Bronchial epithelial cell (primary cell): ENCODE results near the gene CCR5. TPM values are rescaled to one million over a fixed set of nuclear protein-coding genes. Genes with fewer than 3 reads are reported as not detected.
A peak's percentile ranks its signal among the peaks of the same experiment; 100 is the strongest.
"Not testable (repeated sequence)": the region's sequence is repeated elsewhere in the genome, so short reads cannot be mapped to it uniquely, and the experiment has no call there.

ENCODE experiments used
- DNase-seq: peaks from one replicate; pipeline ENCODE4 v3.0.0-alpha.2; 2010; ENCODE audit warnings: low read depth
- FAIRE-seq: peaks from 2 replicates; lab custom pipeline; 2011; peaks lifted over from hg19 to GRCh38; lab: Jason Lieb, UNC
- H3K27me3 ChIP-seq: 2 replicates; pipeline ENCODE4 v1.5.1; 2011; ENCODE audit warnings: low read length; ENCODE audit not compliant: control insufficient read depth, insufficient read depth
- H3K36me3 ChIP-seq: 2 replicates; pipeline ENCODE4 v1.5.1; 2011; ENCODE audit warnings: low read length; ENCODE audit not compliant: control insufficient read depth, insufficient read depth
- H3K4me3 ChIP-seq: 2 replicates; pipeline ENCODE4 v1.5.1; 2011; ENCODE audit warnings: mild to moderate bottlenecking, low read depth, low read length, control low read depth
- CTCF ChIP-seq: IDR thresholded peaks from 2 replicates; pipeline ENCODE4 v1.5.1; 2011; ENCODE audit warnings: mild to moderate bottlenecking, moderate library complexity, low read length, control low read depth, inconsistent platforms; ENCODE audit not compliant: insufficient read depth, severe bottlenecking
- total RNA-seq: library from RNA; depleted of rRNA; stranded (reverse); fragments of >200 nt; gene quantifications from 2 replicates; pipeline ENCODE4 v1.2.1, GENCODE V29; 2014

The CCR5 gene
- total RNA-seq, 1 donor from 2014 or later = not detected

DNA sequence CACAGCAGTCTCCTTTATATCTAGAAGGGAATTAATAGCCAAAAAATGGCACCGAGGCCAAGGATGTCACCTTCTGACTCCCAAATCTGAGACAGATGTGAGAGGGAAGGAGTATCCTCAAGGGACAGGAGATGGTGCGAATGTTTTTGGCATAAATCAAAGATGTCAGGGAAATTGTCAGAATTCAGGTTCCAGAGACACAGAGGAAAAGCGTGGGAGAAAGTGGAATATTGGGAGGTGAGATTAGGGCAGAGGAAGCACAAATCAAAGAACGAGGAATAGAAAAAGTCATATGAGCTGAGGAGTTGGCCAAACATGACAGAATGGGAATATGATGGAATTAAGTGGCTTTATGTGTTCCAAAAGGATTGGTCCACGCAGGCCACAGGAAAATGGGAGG is 30.1 kb downstream of the CCR5 start:
- H3K27me3 ChIP-seq = no peaks in the 10 kb centered on the region
- no peak for FAIRE-seq
- no peak overlapping the region for H3K4me3 ChIP-seq
- no peak for DNase-seq
- TF ChIP-seq CTCF = no peak
- no peaks in the 10 kb centered on the region for H3K36me3 ChIP-seq

- Histone ChIP-seq H3K27me3 (no peaks in the 10 kb centered on the region), H3K4me3 (no peak overlapping the region), H3K36me3 (no peaks in the 10 kb centered on the region)
- FAIRE-seq (no peak), DNase-seq (no peak)
- no peak for TF ChIP-seq CTCF
These were observed 30.8 kb downstream of the CCR5 start for GRCh38 chr3:46401579-46401978.

DNA sequence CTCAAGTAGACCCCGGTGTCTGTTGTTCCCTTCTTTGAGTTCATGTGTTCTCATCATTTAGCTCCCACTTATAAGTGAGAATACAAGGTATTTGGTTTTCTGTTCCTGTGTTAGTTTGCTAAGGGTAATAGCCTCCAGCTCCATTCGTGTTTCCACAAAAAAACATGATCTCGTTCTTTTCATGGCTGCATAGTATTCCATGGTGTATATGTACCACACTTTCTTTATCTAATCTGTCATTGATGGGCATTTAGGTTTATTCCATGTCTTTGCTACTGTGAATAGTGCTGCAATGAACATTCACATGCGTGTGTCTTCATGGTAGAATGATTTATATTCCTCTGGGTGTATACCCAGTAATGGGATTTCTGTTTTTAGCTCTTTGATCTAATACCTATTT is 32.2 kb downstream of the CCR5 start:
- not testable (repeated sequence) for H3K36me3 ChIP-seq, H3K27me3 ChIP-seq, FAIRE-seq

DNA sequence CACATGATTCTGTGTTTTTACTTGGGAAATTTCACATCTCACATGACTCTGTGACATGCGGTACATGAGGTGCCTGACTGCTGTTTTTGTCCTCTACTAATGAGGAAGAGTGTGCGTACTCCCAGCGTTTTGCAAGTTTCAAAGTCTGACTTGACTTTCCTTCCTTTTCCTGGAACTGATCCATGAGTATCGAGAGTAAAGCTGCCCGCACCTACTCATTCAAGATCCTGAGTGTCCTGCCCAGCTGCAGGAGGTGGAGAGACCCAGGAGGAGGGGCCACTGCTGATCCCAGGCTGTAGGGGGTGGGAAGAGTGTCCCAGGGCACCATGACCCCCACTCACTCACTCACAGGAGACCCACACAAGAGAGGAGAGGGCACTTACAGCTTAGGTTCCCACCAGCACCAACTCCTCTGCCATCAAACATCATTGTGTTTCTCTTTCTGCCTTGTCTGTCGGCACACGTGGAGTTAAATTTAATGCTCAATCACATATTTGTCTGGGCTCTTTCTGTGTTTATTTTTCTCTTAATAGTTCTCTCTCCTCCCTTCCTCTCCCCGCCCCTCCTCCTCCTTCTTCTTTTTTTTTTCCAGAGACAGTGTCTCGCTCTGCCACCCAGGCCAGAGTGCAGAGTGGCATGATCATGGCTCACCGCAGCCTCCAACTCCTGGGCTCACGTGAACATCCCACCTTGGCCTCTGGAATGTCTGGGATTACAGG is 34.7 kb downstream of the CCR5 start:
- DNase-seq (peak; percentile 60), FAIRE-seq (no peak)
- Histone ChIP-seq H3K36me3 (no peaks in the 10 kb centered on the region), H3K4me3 (no peak overlapping the region), H3K27me3 (no peaks in the 10 kb centered on the region)
- no peak for TF ChIP-seq CTCF

More for the DNA sequence above, 32.2 kb downstream of the CCR5 start:
- not testable (repeated sequence) for DNase-seq, H3K4me3 ChIP-seq

DNA sequence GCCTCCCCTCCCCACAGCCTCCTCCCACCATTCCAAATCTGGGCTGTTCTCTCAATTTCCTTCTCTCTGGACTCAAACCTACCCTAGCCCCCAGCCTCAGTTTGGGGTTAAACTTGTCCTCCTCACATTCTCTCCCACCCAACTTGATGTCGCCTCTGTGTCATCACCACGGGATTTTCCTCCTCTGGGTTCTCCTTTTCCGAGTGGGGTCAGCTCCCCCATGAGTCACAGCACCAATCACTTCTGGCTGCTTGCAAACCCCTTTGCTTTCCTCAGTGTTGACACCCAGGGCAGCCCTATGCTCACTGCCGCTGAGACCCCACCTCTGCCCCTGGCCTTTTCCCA is 35.7 kb downstream of the CCR5 start:
- TF ChIP-seq CTCF = no peak
- H3K27me3 ChIP-seq = no peaks in the 10 kb centered on the region
- no peak for DNase-seq
- H3K36me3 ChIP-seq = no peaks in the 10 kb centered on the region
- no peak overlapping the region for H3K4me3 ChIP-seq
- no peak for FAIRE-seq

DNA sequence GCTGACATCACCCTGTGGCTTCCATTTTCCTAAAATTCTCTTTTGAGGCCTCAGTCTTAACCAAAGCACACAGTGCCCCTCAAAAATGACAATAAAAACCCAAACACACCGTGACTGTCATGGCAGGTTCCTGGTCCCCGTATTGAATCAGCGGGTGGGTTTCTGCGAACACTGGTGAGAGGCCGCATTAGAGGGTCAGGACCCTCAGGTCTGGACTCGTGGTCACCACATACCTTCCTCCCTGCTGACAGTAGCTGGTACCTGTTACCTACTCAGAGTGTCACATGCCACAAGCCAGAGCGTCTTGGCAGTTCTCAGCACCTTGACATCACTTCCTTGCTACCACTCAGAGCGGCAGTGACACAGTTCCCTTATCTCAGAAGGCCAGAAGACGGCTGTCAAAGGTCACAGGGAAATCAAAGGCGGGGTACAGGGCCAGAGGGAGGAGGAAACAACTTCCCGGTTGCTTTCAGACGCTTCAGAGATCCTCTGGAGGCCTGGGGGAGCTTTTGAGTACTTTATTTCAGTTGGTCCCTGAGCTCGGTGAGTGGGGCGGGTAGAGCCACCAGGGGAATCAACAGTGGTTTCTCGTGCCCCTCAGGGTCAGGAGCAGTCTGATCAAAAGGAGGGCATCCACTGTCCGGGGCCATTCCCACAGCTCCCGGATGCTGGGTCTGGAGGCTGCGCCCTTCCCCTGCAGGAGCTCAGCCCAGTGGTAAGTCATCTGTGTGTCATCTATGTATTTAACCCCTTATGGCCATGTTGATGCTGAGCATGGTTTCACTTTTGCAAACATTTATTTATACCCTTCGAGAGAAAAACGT is 36.3 kb downstream of the CCR5 start, which contains the start of the genes CCR5AS and CCRL2:
Gene CCR5AS (minus strand): TSS at position 279 of the 824 bp plus-strand sequence.
Gene CCRL2 (plus strand): TSS at position 472 of the 824 bp plus-strand sequence. CDS start 821 bp downstream, outside the sequence.
- Histone ChIP-seq H3K36me3 (no peaks in the 10 kb centered on the region), H3K4me3 (no peak within 1 kb of the TSS), H3K27me3 (no peaks in the 10 kb centered on the region)
- DNase-seq (peak; percentile 52), FAIRE-seq (no peak)
- TF ChIP-seq CTCF = no peak
